ENCODE results near the gene TNFSF18. TPM values are rescaled to one million over a fixed set of nuclear protein-coding genes. Genes with fewer than 3 reads are reported as not detected.

TNFSF18 gene
- total RNA-seq, 4 donors from 2014 or later, result 0.17 to 0.93 (median 0.23) TPM; not detected in 1

GRCh38 chr1:173042806-173043205 lies 7.9 kb downstream of the TNFSF18 start:
- WGBS, 2 donors (ENCODE audit: low coverage in 1 of 2), result 87 to 100% methylated on average over 2 to 3 of the region's 3 CpGs
- Histone ChIP-seq H3K9me3 (no peaks in the 10 kb centered on the region), H3K27me3 (no peaks in the 10 kb centered on the region), H3K36me3 (no peaks in the 10 kb centered on the region), H3K4me1 (no peaks in the 10 kb centered on the region), H3K4me3 (no peak overlapping the region), H3K27ac (no peak overlapping the region)
- TF ChIP-seq CTCF (IDR thresholded peaks at IDR 0.05), result no peak
- TF ChIP-seq POLR2AphosphoS5 (IDR thresholded peaks at IDR 0.05), result no peak
- TF ChIP-seq EP300 (IDR thresholded peaks at IDR 0.05), result no peak
- no peak for TF ChIP-seq POLR2A (IDR thresholded peaks at IDR 0.05)
- no peak for ATAC-seq

GRCh38 chr1:173039626-173040025 lies 11.1 kb downstream of the TNFSF18 start:
- no peaks in the 10 kb centered on the region for H3K4me1 ChIP-seq
- no peaks in the 10 kb centered on the region for H3K9me3 ChIP-seq
- H3K4me3 ChIP-seq, result no peak overlapping the region
- no peak overlapping the region for H3K27ac ChIP-seq
- no peaks in the 10 kb centered on the region for H3K36me3 ChIP-seq
- no peak for ATAC-seq
- H3K27me3 ChIP-seq, result no peaks in the 10 kb centered on the region
- TF ChIP-seq EP300 (IDR thresholded peaks at IDR 0.05) (no peak), POLR2A (IDR thresholded peaks at IDR 0.05) (no peak), POLR2AphosphoS5 (IDR thresholded peaks at IDR 0.05) (no peak), CTCF (IDR thresholded peaks at IDR 0.05) (no peak)

GRCh38 chr1:173038875-173039554 lies 11.7 kb downstream of the TNFSF18 start:
- H3K27me3 ChIP-seq, result no peaks in the 10 kb centered on the region
- no peaks in the 10 kb centered on the region for H3K9me3 ChIP-seq
- 80 to 95% methylated on average over 2 of the region's 2 CpGs for WGBS, 2 donors (ENCODE audit: low coverage in 1 of 2)

GRCh38 chr1:173024543-173024942 lies 26.2 kb downstream of the TNFSF18 start:
- no peaks in the 10 kb centered on the region for H3K36me3 ChIP-seq
- H3K9me3 ChIP-seq, result peaks cover 0 to 3% (median 0%) of the 10 kb centered on the region in 3 donors

More at GRCh38 chr1:173038875-173039554, 11.7 kb downstream of the TNFSF18 start:
- no peak overlapping the region for H3K27ac ChIP-seq
- ATAC-seq, result no peak
- H3K36me3 ChIP-seq, result no peaks in the 10 kb centered on the region
- TF ChIP-seq EP300 (IDR thresholded peaks at IDR 0.05) (no peak), CTCF (IDR thresholded peaks at IDR 0.05) (no peak), POLR2A (IDR thresholded peaks at IDR 0.05) (no peak), POLR2AphosphoS5 (IDR thresholded peaks at IDR 0.05) (no peak)
- H3K4me3 ChIP-seq, result no peak overlapping the region
- H3K4me1 ChIP-seq, result no peaks in the 10 kb centered on the region

More at GRCh38 chr1:173024543-173024942, 26.2 kb downstream of the TNFSF18 start:
- Histone ChIP-seq H3K27ac (no peak overlapping the region), H3K4me3 (no peak overlapping the region), H3K27me3 (no peaks in the 10 kb centered on the region), H3K4me1 (no peaks in the 10 kb centered on the region)
- WGBS, 2 donors (ENCODE audit: low coverage in 1 of 2), result 100% methylated on average over 1 of the region's 1 CpG; no CpG with 5 or more reads in 1 of the 2 donors
- TF ChIP-seq POLR2A (IDR thresholded peaks at IDR 0.05) (no peak), POLR2AphosphoS5 (IDR thresholded peaks at IDR 0.05) (no peak), EP300 (IDR thresholded peaks at IDR 0.05) (no peak), CTCF (IDR thresholded peaks at IDR 0.05) (no peak)
- ATAC-seq, result no peak
